Measurements from ENCODE around the gene TST.

Gene TST

GRCh38 chr22:37032134-37032534 is 12.9 kb upstream of the TST start:
- no peak for FAIRE-seq

- FAIRE-seq: no peak
These were observed 11.5 kb upstream of the TST start for GRCh38 chr22:37030560-37031281.

- no peak for FAIRE-seq
These were observed 9.7 kb upstream of the TST start for GRCh38 chr22:37028692-37029674.

GRCh38 chr22:37027556-37027955 is 8.3 kb upstream of the TST start:
- FAIRE-seq: no peak

GRCh38 chr22:37026325-37026724 is 7.1 kb upstream of the TST start:
- no peak for FAIRE-seq

- FAIRE-seq: no peak
These were observed 6.3 kb upstream of the TST start for GRCh38 chr22:37025500-37026070.

GRCh38 chr22:37024339-37025157 is 5.3 kb upstream of the TST start:
- no peak for FAIRE-seq

GRCh38 chr22:37023743-37024338 is 4.6 kb upstream of the TST start:
- no peak for FAIRE-seq

GRCh38 chr22:37022483-37023337 is 3.5 kb upstream of the TST start:
- FAIRE-seq: no peak

GRCh38 chr22:37021710-37022482 is 2.6 kb upstream of the TST start:
- no peak for FAIRE-seq

GRCh38 chr22:37021041-37021440 is 1.8 kb upstream of the TST start:
- FAIRE-seq: no peak

GRCh38 chr22:37020192-37020479 is 889 bp upstream of the TST start:
- no peak for FAIRE-seq

- no peak for FAIRE-seq
These were observed 385 bp downstream of the TST start for GRCh38 chr22:37018815-37019308.

GRCh38 chr22:37018086-37018814 is 997 bp downstream of the TST start:
- FAIRE-seq: no peak

GRCh38 chr22:37017356-37017755 is 1.9 kb downstream of the TST start:
- FAIRE-seq: no peak

- no peak for FAIRE-seq
These were observed 2.9 kb downstream of the TST start for GRCh38 chr22:37016134-37016910.

- no peak for FAIRE-seq
These were observed 3.7 kb downstream of the TST start for GRCh38 chr22:37015587-37015878.

GRCh38 chr22:37014835-37015586 is 4.2 kb downstream of the TST start:
- no peak for FAIRE-seq

- no peak for FAIRE-seq
These were observed 4.8 kb downstream of the TST start for GRCh38 chr22:37014415-37014806.

Data from G401.6 (cell line).